WI38 (cell line): ENCODE measurements around the gene ERAL1.

Source experiments
- H3K4me3 ChIP-seq: 2 replicates; pipeline ENCODE4 v1.5.1; 2011; ENCODE audit warnings: low read depth, mild to moderate bottlenecking, control low read depth, low read length
- TF ChIP-seq, protein P1 (sequence below): IDR thresholded peaks from 2 replicates; pipeline ENCODE4 v1.5.1; 2012; ENCODE audit warnings: low read depth, mild to moderate bottlenecking, control low read depth, low read length

ERAL1 gene

DNA sequence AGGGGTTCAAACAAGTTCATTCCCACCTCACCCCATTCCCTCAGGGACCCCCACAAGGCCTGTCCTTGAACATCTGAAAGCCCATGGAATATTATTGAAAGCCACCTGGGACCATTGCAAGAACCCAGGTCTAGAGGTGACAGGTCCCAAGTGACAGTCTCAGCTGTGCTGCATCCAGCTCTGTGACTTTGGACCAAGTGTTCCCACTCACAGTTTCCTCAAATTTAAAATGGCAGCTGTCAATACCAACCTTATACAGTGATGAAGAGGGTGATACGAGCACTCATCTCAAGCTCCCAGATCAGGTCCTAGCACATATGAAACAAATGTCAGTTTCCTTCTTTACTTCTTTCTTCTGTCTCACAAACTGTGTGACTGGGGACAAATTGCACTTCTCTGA is 9.1 kb downstream of the ERAL1 start:
- TF ChIP-seq, protein P1, sequence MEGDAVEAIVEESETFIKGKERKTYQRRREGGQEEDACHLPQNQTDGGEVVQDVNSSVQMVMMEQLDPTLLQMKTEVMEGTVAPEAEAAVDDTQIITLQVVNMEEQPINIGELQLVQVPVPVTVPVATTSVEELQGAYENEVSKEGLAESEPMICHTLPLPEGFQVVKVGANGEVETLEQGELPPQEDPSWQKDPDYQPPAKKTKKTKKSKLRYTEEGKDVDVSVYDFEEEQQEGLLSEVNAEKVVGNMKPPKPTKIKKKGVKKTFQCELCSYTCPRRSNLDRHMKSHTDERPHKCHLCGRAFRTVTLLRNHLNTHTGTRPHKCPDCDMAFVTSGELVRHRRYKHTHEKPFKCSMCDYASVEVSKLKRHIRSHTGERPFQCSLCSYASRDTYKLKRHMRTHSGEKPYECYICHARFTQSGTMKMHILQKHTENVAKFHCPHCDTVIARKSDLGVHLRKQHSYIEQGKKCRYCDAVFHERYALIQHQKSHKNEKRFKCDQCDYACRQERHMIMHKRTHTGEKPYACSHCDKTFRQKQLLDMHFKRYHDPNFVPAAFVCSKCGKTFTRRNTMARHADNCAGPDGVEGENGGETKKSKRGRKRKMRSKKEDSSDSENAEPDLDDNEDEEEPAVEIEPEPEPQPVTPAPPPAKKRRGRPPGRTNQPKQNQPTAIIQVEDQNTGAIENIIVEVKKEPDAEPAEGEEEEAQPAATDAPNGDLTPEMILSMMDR = no peak
- no peak overlapping the region for H3K4me3 ChIP-seq

- H3K4me3 ChIP-seq = no peak overlapping the region
- TF ChIP-seq, protein P1 = no peak
These were observed 10.4 kb downstream of the ERAL1 start for GRCh38 chr17:28864991-28865849.

DNA sequence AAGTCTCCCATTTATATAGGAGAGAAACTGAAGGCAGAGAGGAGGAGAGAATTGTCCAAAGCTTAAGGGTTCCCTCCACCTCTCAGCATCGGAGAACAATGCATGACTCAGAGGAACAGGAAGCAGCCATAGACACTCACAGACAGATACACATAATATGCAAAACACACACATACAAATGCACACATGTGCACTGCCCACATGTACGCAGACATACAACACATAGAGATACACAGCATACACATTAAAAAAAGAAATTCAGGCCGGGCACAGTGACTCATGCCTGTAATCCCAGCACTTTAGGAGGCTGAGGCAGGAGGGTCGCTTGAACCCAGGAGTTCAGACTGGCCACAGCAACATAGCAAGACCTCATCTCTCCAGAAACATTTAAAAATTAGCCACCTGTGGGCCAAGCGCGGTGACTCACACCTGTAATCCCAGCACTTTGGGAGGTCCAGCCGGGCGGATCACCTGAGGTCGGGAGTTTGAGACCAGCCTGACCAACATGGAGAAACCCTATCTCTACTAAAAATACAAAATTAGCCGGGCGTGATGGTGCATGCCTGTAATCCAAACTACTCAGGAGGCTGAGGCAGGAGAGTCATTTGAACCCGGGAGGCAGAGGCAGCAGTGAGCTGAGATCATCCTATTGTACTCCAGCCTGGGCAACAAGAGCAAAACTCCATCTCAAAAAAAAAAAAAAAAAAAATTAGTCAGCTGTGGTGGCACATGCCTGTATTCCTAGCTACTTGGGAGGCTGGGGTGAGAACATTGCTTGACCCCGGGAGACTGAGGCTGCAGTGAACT is 11.3 kb downstream of the ERAL1 start:
- H3K4me3 ChIP-seq = no peak overlapping the region
- TF ChIP-seq, protein P1 = no peak

DNA sequence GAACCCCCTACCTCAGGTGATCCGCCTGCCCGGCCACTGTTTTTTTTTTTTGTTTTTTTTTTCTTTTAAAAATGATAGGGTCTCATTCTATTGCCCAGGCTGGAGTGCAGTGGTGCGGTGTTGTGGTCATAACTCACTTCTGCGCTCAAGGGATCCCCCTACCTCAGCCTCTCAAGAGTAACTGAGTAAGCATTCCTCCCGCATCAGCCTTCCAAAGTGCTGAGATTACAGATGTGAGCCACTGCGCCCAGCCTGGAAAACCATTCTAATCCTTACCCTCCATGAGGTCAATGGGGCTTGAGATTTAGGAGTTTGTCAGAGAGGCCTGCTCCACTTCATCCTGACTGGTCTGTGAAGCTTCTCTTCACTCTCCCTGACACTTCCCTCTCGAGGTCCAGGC is 12.5 kb downstream of the ERAL1 start:
- TF ChIP-seq, protein P1 = no peak

DNA sequence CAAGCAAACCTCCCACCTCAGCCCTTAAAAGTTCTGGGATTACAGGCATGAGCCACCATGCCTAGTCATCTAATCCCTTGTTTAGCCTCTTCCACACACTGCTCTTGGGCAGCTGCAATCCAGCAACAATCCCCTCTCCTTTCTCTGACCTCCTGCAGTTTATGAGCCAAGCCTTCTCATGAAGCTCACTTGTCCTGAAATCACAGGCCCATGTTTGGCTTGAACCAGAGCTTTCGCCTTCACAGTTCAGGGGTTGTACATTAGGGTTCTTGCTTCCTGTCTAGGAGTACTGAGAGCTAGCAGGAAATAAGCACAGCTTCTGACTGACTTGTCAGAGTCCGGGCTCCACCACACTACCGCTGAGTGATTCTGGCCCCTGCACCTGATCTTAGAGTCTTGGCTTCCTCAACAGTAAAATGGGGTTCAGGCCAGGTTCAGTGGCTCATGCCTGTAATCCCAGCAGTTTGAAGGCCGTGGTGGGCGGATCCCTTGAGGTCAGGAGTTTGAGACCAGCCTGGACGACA is 16.3 kb downstream of the ERAL1 start:
- TF ChIP-seq, protein P1 = no peak
- no peak overlapping the region for H3K4me3 ChIP-seq

More for the DNA sequence above, 12.5 kb downstream of the ERAL1 start:
- no peak overlapping the region for H3K4me3 ChIP-seq

DNA sequence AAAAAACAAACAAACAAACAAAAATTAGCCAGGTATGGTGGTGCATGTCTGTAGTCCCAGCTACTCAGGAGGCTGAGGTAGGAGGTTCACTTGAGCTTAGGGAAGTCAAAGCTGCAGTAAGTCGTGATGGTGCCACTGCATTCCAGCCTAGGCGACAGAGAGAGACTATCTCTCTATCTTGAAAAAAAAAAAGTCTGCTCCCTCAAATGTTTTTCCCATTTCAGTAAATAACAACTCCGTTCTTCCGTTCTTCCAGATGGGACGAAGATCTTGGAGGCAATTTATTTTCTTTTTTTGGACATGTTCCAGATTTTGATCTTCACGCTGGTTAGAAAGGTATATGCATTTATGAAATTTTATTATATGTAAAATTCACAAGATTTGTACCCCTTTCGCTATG is 19.0 kb downstream of the ERAL1 start:
- TF ChIP-seq, protein P1 = no peak
- H3K4me3 ChIP-seq = no peak overlapping the region
